ENCODE measurements around the gene MINK1.
A peak's percentile ranks its signal among the peaks of the same experiment; 100 is the strongest.

DNA sequence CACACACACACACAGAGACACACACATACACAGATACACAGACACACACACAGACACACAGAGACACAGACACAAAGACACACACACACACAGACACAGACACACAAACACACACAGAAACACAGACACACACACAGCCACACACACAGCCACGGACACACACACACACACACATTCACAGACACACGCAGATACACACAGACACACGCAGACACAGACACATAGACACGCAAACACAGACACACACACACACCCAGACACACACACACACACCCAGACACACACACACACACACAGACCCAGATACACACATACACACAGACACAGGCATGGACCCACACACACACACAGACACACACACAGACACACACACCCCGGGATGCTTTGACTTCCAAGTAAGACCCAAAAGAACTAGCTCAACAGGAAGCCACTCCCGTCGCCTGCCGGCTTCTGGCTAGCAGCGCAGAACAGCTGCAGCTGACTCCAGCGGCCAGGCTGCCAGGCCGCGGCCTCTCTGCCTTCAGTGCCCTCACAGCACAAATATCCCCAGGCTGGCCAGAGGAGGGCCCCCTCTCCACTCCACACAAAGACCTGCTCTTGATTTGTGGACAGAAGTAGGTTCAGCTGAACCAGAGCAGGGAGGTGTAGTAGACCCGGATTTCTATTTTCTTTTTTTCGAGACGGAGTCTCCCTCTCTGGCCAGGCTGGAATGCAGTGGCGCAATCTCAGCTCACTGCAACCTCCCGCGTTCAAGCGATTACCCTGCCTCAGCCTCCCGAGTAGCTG lies 75.8 kb downstream of the MINK1 start:
- TF ChIP-seq, protein P1, sequence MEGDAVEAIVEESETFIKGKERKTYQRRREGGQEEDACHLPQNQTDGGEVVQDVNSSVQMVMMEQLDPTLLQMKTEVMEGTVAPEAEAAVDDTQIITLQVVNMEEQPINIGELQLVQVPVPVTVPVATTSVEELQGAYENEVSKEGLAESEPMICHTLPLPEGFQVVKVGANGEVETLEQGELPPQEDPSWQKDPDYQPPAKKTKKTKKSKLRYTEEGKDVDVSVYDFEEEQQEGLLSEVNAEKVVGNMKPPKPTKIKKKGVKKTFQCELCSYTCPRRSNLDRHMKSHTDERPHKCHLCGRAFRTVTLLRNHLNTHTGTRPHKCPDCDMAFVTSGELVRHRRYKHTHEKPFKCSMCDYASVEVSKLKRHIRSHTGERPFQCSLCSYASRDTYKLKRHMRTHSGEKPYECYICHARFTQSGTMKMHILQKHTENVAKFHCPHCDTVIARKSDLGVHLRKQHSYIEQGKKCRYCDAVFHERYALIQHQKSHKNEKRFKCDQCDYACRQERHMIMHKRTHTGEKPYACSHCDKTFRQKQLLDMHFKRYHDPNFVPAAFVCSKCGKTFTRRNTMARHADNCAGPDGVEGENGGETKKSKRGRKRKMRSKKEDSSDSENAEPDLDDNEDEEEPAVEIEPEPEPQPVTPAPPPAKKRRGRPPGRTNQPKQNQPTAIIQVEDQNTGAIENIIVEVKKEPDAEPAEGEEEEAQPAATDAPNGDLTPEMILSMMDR (IDR thresholded peaks at IDR 0.05): peak; percentile 79 to 96 (median 84)
- TF ChIP-seq POLR2AphosphoS5 (IDR thresholded peaks at IDR 0.05) (peak in 2 of 3 donors; percentile 20 to 46), POLR2A (IDR thresholded peaks at IDR 0.05) (no peak)

Measured in transverse colon (tissue), 4 donors.